ENCODE results near the gene ACTRT3. TPM values are rescaled to one million over a fixed set of nuclear protein-coding genes. Genes with fewer than 3 reads are reported as not detected.

Gene ACTRT3
- total and polyA plus RNA-seq, 4 experiments from 2014 or later: 0.09 to 0.17 TPM; not detected in 2

Other genes starting within 250 kb of the ACTRT3 start
- not detected for gene MECOM, start 105.8 kb downstream of the ACTRT3 start, total RNA-seq
- gene MECOM, start 105.8 kb downstream of the ACTRT3 start, polyA plus RNA-seq: under 1 TPM in 1 of 2 donors, not detected in 1; 0.80 TPM
- gene TERC, start 4.5 kb downstream of the ACTRT3 start, total RNA-seq: 10 to 100 TPM; 15.6 to 15.7 TPM
- under 1 TPM in 1 of 2 donors, not detected in 1; 0.53 TPM for gene TERC, start 4.5 kb downstream of the ACTRT3 start, polyA plus RNA-seq
- 10 to 100 TPM; 21.1 to 23.0 TPM for gene MYNN, start 3.8 kb upstream of the ACTRT3 start, total RNA-seq
- 10 to 100 TPM; 11.6 to 15.9 TPM for gene MYNN, start 3.8 kb upstream of the ACTRT3 start, polyA plus RNA-seq
- gene LRRIQ4, start 43.3 kb upstream of the ACTRT3 start, total RNA-seq: not detected
- not detected for gene LRRIQ4, start 43.3 kb upstream of the ACTRT3 start, polyA plus RNA-seq
- under 1 TPM; 0.33 to 0.47 TPM for gene LRRC34, start 43.3 kb upstream of the ACTRT3 start, total RNA-seq
- under 1 TPM; 0.38 to 0.98 TPM for gene LRRC34, start 43.3 kb upstream of the ACTRT3 start, polyA plus RNA-seq
- not detected for gene LRRC31, start 100.4 kb upstream of the ACTRT3 start, total RNA-seq
- gene LRRC31, start 100.4 kb upstream of the ACTRT3 start, polyA plus RNA-seq: not detected
- not detected for gene SAMD7, start 142.0 kb upstream of the ACTRT3 start, total RNA-seq
- not detected for gene SAMD7, start 142.0 kb upstream of the ACTRT3 start, polyA plus RNA-seq
- 100 to 1,000 TPM; 127 to 136 TPM for gene SEC62, start 197.2 kb upstream of the ACTRT3 start, total RNA-seq
- gene SEC62, start 197.2 kb upstream of the ACTRT3 start, polyA plus RNA-seq: 100 to 1,000 TPM; 153 to 180 TPM

Data from CD4-positive, alpha-beta memory T cell (primary cell).